Peyer's patch (tissue), 4 donors: ENCODE data around the gene C4orf50.

Experiments used
- POLR2A ChIP-seq, 2 donors: fragments of 450-650 bp; IDR thresholded peaks; one replicate each; pipeline ENCODE4 v1.5.1; 2017; ENCODE audit warnings: antibody characterized with exemption in 2 of 2, mild to moderate bottlenecking in 2 of 2, moderate library complexity in 2 of 2
- TF ChIP-seq, protein P1 (sequence below), 6 experiments: fragments of 450-650 bp in 4 of 6; fragments of 200-600 bp in 2 of 6; sonication (generic) in 1 of 6; IDR thresholded peaks; one replicate each; pipeline ENCODE4 v1.5.1; 2017 to 2019; ENCODE audit warnings: antibody characterized with exemption in 6 of 6, mild to moderate bottlenecking in 3 of 6, moderate library complexity in 1 of 6

DNA sequence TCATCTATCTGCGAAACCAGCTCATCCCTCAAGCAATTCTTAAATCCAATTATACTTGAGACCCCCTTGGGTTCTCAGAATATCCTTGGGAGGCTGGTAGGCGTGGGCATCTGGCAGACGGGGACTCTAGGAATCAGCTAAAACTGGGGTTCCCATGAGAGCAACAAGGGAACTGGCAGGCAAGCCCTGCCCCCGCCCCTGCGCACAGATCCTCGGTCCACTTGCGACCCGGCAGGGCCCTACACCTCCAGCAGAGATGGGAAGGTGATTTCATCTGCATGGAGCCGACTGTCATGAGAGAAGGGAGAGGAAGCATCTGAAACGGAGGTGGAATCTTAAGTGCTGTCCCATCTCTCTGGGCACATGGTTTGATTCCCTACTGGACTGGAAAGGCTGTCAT is 9.9 kb upstream of the C4orf50 start:
- TF ChIP-seq, protein P1, sequence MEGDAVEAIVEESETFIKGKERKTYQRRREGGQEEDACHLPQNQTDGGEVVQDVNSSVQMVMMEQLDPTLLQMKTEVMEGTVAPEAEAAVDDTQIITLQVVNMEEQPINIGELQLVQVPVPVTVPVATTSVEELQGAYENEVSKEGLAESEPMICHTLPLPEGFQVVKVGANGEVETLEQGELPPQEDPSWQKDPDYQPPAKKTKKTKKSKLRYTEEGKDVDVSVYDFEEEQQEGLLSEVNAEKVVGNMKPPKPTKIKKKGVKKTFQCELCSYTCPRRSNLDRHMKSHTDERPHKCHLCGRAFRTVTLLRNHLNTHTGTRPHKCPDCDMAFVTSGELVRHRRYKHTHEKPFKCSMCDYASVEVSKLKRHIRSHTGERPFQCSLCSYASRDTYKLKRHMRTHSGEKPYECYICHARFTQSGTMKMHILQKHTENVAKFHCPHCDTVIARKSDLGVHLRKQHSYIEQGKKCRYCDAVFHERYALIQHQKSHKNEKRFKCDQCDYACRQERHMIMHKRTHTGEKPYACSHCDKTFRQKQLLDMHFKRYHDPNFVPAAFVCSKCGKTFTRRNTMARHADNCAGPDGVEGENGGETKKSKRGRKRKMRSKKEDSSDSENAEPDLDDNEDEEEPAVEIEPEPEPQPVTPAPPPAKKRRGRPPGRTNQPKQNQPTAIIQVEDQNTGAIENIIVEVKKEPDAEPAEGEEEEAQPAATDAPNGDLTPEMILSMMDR (IDR thresholded peaks at IDR 0.05) = no peak
- no peak for TF ChIP-seq POLR2A (IDR thresholded peaks at IDR 0.05)
